AG04449 (cell line): Measurements from ENCODE around the gene CUTA.

Experiments
- CTCF ChIA-PET: fragments of 350-600 bp; formaldehyde crosslinking; extraction: SDS; loops from one replicate; lab custom pipeline; 2021; ENCODE audit warnings: antibody characterized with exemption; lab: Yijun Ruan, JAX
- POLR2A ChIA-PET: fragments of 400-600, 350-600 bp; formaldehyde crosslinking; extraction: SDS; loops from one replicate; lab custom pipeline; 2020; ENCODE audit warnings: antibody characterized with exemption, inconsistent platforms; lab: Yijun Ruan, JAX
- DNase-seq: peaks from one replicate; pipeline ENCODE4 v3.0.0-alpha.2; 2010; ENCODE audit warnings: low read depth, low spot score
- H3K4me3 ChIP-seq: 2 replicates; pipeline ENCODE4 v1.5.1; 2011; ENCODE audit warnings: low read depth, mild to moderate bottlenecking, control low read depth, low read length
- CTCF ChIP-seq: IDR thresholded peaks from one replicate; pipeline ENCODE4 v1.5.1; 2011; ENCODE audit warnings: mild to moderate bottlenecking, moderate library complexity, low read length, control low read depth, inconsistent platforms; ENCODE audit not compliant: insufficient read depth; ENCODE audit errors: missing control alignments

CUTA gene

DNA sequence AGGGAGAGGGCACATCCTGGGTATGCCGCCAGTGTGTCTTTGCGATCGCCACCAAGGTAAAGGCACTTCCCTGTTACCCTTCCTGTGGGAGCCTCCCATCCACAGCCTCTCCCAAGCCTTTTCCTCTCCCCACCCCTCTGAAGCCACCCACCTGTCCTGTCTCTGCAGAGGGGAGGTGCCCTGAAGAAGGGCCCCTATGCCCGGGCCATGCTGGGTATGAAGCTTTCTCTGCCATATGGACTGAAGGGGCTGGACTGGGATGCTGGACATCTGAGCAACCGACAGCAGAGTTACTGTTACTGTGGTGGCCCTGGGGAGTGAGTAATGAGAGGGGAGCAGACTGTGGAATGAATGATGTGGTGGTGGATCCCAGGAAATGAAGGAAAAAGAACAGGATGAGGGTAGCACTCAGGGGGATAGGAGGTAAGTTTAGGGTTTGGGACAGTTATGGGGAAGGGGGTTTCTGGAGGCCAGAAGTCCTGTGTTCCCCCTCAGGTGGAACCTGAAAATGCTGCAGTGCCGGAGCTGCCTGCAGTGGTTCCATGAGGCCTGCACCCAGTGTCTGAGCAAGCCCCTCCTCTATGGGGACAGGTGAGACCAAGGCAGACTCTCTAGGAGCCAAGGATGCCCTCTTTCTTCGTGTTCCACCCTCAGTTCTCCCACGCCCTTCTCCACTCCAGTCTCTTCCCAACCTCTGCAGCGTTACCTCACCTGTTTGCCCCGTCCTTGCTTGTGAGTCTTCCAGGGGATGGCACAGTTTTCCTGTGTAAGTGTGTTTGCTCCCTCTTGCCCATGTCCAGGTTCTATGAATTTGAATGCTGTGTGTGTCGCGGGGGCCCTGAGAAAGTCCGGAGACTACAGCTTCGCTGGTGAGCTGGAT lies 4.4 kb downstream of the CUTA start:
- TF ChIP-seq CTCF: no peak
- ChIA-PET CTCF (interaction anchor here (0.7 kb wide), 1 partner anchor 11 kb away, joined by 3 read pairs; no protein-coding TSS in a partner anchor), POLR2A (no interaction called here)
- DNase-seq: no peak
- no peak overlapping the region for H3K4me3 ChIP-seq

- CTCF ChIA-PET: interaction anchor here (1.2 to 1.5 kb wide), 2 partner anchors 17 to 22 kb away, joined by 3 to 6 read pairs; no protein-coding TSS in a partner anchor
- no peak for TF ChIP-seq CTCF
- POLR2A ChIA-PET: no interaction called here
- no peak for DNase-seq
- peak overlapping the region; percentile 6 for H3K4me3 ChIP-seq
Observed at GRCh38 chr6:33412140-33413009, 5.5 kb downstream of the CUTA start.

GRCh38 chr6:33411632-33412005 lies 6.3 kb downstream of the CUTA start:
- CTCF ChIA-PET: interaction anchor here (1.2 to 1.5 kb wide), 2 partner anchors 16 to 21 kb away, joined by 3 to 6 read pairs; no protein-coding TSS in a partner anchor
- no peak for TF ChIP-seq CTCF
- POLR2A ChIA-PET: no interaction called here
- H3K4me3 ChIP-seq: peak overlapping the region; percentile 81
- no peak for DNase-seq

DNA sequence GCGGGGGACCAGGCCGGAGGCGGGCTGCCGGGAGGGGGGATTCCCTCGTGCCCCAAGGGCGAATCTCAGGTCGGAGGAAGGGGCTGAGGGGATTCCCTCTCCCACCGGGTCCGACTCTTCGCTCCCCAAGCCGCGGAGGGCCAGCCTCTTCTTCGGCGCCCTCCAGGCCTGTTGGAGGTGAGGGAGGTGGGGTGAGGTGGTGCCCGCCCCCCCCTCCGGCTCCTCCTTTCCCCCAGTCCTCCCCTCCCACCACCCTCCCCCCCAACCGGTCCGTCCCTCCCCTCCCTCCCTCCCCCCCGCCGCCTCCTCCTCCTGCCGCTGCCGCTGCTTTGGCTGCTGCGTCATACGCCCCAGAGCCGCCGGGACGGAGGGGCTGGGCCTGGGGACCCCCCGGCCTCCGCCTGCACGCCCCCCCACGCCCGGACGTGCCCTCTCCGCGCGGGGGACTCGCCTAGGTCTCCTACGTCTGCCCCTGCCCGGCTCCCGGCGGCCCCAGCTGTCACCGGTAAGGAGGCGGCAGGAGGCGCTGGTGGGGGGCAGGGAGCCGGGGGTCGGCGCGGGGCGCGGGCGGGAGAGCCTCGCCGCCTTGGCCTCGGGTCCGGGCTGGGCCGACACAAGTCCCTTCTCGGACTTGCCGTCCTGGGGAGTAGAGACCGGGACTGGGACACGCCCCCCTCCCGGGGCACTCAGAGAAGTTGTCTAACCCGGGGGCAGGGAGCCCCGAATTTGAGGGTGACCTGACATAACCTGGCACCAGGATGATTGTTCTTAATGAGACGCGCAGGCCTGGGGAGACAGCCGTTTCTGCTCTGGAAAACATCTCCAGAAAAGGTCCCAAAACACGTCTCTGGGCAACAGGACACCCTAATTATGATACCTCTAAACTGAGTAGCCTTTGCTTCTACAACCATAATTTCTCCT lies 6.9 kb downstream of the CUTA start, which contains the start of gene PHF1:
Gene PHF1, plus strand, starts transcription at position 304 of the 921 bp plus-strand sequence. CDS start 1,250 bp downstream, outside the sequence.
- CTCF ChIA-PET: interaction anchor here (1.2 to 1.8 kb wide), 3 partner anchors 16 to 20 kb away, joined by 3 to 6 read pairs (median 6); no protein-coding TSS in a partner anchor
- POLR2A ChIA-PET: no interaction called here
- TF ChIP-seq CTCF: no peak
- no peak for DNase-seq
- H3K4me3 ChIP-seq: peak within 1 kb of the TSS; percentile 81

GRCh38 chr6:33410050-33410710 lies 7.7 kb downstream of the CUTA start:
- H3K4me3 ChIP-seq: peak overlapping the region; percentile 81
- CTCF ChIA-PET: interaction anchor here (1.8 kb wide), 1 partner anchor 19 kb away, joined by 6 read pairs; no protein-coding TSS in a partner anchor
- peak; percentile 59 for DNase-seq
- POLR2A ChIA-PET: interaction anchor here (0.5 kb wide), 1 partner anchor 121 kb away, joined by 5 read pairs; the partner anchor contains the start of genes PFDN6 and WDR46
- TF ChIP-seq CTCF: no peak
